ENCODE results near the gene CR2.

DNA sequence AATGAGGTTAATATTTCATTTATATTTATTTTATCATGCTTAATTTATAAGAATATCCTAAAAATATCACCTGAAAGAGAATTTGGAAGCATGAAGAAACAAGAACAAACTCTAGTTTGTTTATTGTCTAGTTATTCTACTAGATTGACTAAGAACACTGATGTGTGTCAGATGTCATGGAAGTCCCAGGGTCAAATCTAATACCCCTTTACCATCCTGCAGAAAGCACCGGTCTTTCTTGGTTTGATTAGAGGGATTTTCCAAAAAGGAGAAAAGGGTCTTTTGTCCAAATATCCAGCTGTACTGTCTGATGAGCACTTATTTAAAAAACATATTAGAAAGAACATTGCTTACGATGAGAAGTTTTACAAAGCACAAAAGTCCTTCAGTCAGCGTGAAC, 20.7 kb upstream of the CR2 start:
- no peak for TF ChIP-seq SMC3 (conservative IDR thresholded peaks at IDR 0.05; ENCODE audit: poor library complexity)
- TF ChIP-seq, protein P1, sequence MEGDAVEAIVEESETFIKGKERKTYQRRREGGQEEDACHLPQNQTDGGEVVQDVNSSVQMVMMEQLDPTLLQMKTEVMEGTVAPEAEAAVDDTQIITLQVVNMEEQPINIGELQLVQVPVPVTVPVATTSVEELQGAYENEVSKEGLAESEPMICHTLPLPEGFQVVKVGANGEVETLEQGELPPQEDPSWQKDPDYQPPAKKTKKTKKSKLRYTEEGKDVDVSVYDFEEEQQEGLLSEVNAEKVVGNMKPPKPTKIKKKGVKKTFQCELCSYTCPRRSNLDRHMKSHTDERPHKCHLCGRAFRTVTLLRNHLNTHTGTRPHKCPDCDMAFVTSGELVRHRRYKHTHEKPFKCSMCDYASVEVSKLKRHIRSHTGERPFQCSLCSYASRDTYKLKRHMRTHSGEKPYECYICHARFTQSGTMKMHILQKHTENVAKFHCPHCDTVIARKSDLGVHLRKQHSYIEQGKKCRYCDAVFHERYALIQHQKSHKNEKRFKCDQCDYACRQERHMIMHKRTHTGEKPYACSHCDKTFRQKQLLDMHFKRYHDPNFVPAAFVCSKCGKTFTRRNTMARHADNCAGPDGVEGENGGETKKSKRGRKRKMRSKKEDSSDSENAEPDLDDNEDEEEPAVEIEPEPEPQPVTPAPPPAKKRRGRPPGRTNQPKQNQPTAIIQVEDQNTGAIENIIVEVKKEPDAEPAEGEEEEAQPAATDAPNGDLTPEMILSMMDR (IDR thresholded peaks at IDR 0.05; ENCODE audit: poor library complexity, severe bottlenecking): no peak
- no peak for TF ChIP-seq POLR2AphosphoS5 (IDR thresholded peaks at IDR 0.05)
- no peak for TF ChIP-seq EZH2 (IDR thresholded peaks at IDR 0.05; ENCODE audit: borderline replicate concordance, insufficient read depth, low read length, poor library complexity, severe bottlenecking)

Measured in neural cell (in vitro differentiated cells).